Thymus (tissue), 11 donors: ENCODE data around the gene DCAF4. TPM values are rescaled to one million over a fixed set of nuclear protein-coding genes. Genes with fewer than 3 reads are reported as not detected.

ENCODE experiments used
- DNase-seq, 9 donors: peaks; one replicate each; pipeline ENCODE4 v3.0.0-alpha.2; 2013; ENCODE audit warnings: low spot score in 9 of 9, low read depth in 6 of 9, missing footprints in 1 of 9
- H3K27ac ChIP-seq, 2 donors: one replicate each; pipeline ENCODE4 v1.5.1; 2013; ENCODE audit warnings: control low read depth in 1 of 2, low read depth in 1 of 2, low read length in 1 of 2, mild to moderate bottlenecking in 1 of 2, moderate library complexity in 1 of 2
- H3K27me3 ChIP-seq, 2 donors: one replicate each; pipeline ENCODE4 v1.5.1; 2013; ENCODE audit warnings: low read length in 1 of 2; ENCODE audit not compliant: control insufficient read depth in 2 of 2, insufficient read depth in 1 of 2
- H3K36me3 ChIP-seq, 2 donors: one replicate each; pipeline ENCODE4 v1.5.1; 2013; ENCODE audit warnings: low read length in 1 of 2, mild to moderate bottlenecking in 1 of 2, moderate library complexity in 1 of 2; ENCODE audit not compliant: control insufficient read depth in 2 of 2, insufficient read depth in 2 of 2
- H3K4me1 ChIP-seq, 2 donors: one replicate each; pipeline ENCODE4 v1.5.1; 2013; ENCODE audit warnings: low read length in 2 of 2; ENCODE audit not compliant: control insufficient read depth in 2 of 2, insufficient read depth in 2 of 2
- H3K4me3 ChIP-seq, 2 donors: one replicate each; pipeline ENCODE4 v1.5.1; 2013; ENCODE audit warnings: low read length in 2 of 2, control low read depth in 1 of 2, mild to moderate bottlenecking in 1 of 2
- H3K9me3 ChIP-seq, 2 donors: one replicate each; pipeline ENCODE4 v1.5.1; 2013; ENCODE audit warnings: low read length in 1 of 2, mild to moderate bottlenecking in 1 of 2; ENCODE audit not compliant: control insufficient read depth in 2 of 2, insufficient read depth in 1 of 2
- WGBS: extraction: QIAGEN DNeasy Blood & Tissue Kit; methylation state at CpG from one replicate; pipeline ENCODE4 v1.1.7; 2013; 5-methylcytosine and 5-hydroxymethylcytosine counted together
- polyA plus RNA-seq: library from polyadenylated mRNA; stranded (reverse); fragments of 200-250 nt; gene quantifications from one replicate; pipeline ENCODE4 v1.2.3, GENCODE V29; 2013
- total RNA-seq: library from RNA; stranded (reverse); fragments of 120-200 nt; gene quantifications from one replicate; pipeline ENCODE4 v1.2.4, GENCODE V29; 2013
- donor health status: healthy.

Gene DCAF4
- total and polyA plus RNA-seq, 2 donors: 7.7 to 10.7 TPM

DNA sequence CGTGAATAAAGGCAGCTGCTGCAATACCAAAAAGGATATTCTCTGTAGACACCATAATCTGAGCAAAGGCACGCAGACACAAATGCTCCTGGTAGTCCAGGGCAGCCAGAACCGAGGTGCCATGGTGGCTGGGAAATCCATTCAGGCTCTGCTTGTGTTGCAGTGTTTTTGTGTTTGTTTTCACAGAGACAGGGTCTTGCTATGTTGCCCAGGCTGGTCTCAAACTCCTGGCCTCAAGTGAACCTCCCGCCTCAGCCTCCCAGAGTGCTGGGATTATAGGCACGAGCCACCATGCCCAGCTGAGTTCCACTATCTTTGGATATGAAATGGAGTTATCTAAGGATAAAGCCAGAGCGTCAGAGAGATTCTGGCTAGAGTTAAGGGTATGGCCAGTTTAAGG lies 39.8 kb downstream of the DCAF4 start:
- Histone ChIP-seq H3K27me3 (no peaks in the 10 kb centered on the region), H3K4me1 (no peaks in the 10 kb centered on the region), H3K9me3 (no peaks in the 10 kb centered on the region), H3K36me3 (peaks cover 19 to 23% of the 10 kb centered on the region in 2 donors), H3K27ac (no peak overlapping the region), H3K4me3 (no peak overlapping the region)
- 97% methylated on average over 6 of the region's 6 CpGs for WGBS
- DNase-seq: no peak

DNA sequence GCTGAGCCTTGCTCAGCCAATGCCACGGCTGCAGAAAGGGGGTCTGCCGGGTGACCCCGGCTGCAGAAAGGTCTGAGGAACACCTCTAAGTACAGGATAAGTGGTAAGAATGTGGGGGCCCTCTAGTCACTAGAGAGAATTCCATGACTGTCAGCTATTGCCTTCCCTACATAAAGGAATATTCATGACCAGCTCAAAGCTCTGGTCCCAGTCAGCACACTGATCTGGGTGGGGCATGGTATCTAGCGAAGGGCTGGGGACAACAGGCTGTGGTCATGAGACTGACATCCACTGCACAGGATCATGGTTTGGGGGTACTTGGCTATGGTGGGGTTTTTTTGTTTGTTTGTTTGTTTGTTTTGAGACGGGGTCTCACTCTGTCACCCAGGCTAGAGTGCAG lies 42.1 kb downstream of the DCAF4 start:
- H3K36me3 ChIP-seq: peaks cover 29 to 31% of the 10 kb centered on the region in 2 donors

DNA sequence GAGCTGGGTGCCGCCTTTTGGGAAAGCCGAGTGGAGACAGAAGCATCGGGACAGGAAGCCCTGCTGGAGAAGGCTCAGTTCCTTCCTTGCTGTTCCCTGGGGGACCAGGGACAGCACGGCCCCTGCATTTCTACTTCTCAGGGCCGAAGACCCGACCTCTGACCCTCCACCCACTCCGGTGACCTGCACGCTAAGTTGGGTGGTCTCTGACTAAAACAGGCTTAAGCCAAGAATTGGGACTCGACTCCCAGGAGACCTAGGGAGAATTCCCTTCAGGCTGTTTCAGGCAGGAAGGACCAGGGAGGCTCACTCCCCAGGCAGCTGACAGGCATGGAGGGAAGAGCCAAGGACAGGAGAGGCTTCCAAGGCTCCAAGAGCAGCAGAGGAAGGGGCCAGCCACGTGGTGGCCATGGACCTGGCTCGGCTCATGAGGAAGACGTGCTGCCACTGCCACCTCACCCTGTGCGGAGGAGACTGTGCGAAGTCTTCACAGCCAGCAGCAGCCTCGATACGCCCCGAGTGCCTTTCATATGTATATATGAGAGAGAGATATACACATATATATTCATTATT lies 43.9 kb downstream of the DCAF4 start:
- Histone ChIP-seq H3K27ac (no peak overlapping the region), H3K4me1 (no peaks in the 10 kb centered on the region), H3K27me3 (no peaks in the 10 kb centered on the region), H3K4me3 (no peak overlapping the region), H3K9me3 (no peaks in the 10 kb centered on the region), H3K36me3 (peaks cover 46 to 49% of the 10 kb centered on the region in 2 donors)
- WGBS: 96% methylated on average over 17 of the region's 17 CpGs
- DNase-seq: no peak

More for the DNA sequence above, 42.1 kb downstream of the DCAF4 start:
- Histone ChIP-seq H3K27me3 (no peaks in the 10 kb centered on the region), H3K27ac (no peak overlapping the region), H3K4me1 (no peaks in the 10 kb centered on the region), H3K4me3 (no peak overlapping the region), H3K9me3 (no peaks in the 10 kb centered on the region)
- over 99% methylated on average over 5 of the region's 5 CpGs for WGBS
- no peak for DNase-seq

DNA sequence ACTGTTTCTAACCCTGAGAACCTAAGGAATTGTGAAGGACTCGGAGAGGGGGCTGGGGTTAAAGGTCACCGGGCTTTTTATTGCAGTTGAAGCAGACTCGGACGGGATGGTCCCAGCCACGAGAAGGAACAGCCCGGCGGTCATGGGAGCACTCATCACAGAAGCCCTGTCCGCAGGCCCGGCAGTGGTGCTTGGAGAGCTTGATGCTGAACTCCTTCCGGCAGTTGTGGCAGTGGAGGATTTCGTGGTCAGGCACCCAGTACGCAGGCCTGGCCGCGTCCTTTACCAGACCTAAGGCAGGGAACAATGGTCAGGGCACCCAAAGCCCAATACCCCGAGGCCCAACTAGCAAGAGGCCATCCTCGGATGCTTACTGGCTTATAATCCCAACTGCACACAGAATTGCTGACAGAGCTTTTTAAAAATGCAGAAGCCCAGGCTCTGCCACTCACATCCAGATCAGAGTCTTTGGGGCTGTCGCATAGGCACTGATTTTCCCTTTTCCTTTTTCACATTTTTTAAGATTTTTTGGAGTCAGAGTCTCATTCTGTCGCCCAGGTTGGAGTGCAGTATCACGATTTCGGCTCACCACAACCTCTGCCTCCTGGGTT lies 44.7 kb downstream of the DCAF4 start:
- DNase-seq: no peak
- Histone ChIP-seq H3K27me3 (no peaks in the 10 kb centered on the region), H3K9me3 (no peaks in the 10 kb centered on the region), H3K27ac (no peak overlapping the region), H3K4me3 (no peak overlapping the region), H3K4me1 (no peaks in the 10 kb centered on the region), H3K36me3 (peaks cover 53 to 56% of the 10 kb centered on the region in 2 donors)
- 96% methylated on average over 20 of the region's 20 CpGs for WGBS

DNA sequence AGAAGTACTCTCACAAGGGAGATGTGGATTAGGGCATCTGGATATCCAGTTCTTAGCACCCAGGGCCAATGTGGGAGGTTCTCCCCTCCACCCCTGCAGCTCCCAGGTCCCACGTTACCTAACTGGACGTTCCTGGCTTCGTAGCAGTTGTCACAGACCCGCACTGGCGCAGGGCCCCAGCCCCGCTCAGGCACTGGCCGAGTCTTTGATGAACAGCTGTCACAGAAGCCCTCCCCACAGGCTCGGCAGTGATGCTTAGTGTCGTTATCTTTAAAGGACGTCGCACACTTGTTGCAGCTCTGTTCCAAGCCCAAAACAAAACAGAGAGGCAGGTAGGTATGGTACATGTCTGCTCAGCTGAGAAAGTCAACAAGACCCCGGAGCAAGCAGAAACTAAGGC lies 48.4 kb downstream of the DCAF4 start:
- WGBS: 98% methylated on average over 12 of the region's 12 CpGs
- no peaks in the 10 kb centered on the region for H3K9me3 ChIP-seq
- no peaks in the 10 kb centered on the region for H3K4me1 ChIP-seq
- peaks cover 61 to 76% of the 10 kb centered on the region in 2 donors for H3K36me3 ChIP-seq
- no peak overlapping the region for H3K27ac ChIP-seq
- H3K4me3 ChIP-seq: no peak overlapping the region
- H3K27me3 ChIP-seq: no peaks in the 10 kb centered on the region
- no peak for DNase-seq

DNA sequence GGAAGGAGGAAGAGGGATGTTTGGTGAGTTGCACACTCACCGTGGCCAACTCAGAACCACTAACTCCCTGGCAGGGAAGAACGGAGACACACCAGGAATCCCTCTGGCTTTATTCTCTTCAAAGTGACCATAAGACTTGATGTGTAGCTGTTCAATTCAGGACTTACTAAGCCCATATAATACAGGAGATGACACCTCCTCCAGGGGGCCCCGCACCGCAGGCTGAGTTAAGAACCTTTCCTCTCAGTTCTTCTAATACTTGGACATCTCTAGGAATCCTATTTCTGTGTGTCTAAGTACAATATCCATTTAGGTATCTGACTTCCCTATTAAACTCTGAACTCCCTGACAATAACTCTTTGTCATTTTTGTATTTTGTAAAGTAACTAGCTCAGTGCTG lies 49.5 kb downstream of the DCAF4 start:
- Histone ChIP-seq H3K27me3 (no peaks in the 10 kb centered on the region), H3K36me3 (peaks cover 56 to 73% of the 10 kb centered on the region in 2 donors), H3K4me3 (no peak overlapping the region), H3K4me1 (no peaks in the 10 kb centered on the region), H3K27ac (no peak overlapping the region), H3K9me3 (no peaks in the 10 kb centered on the region)
- no peak for DNase-seq
- 98% methylated on average over 4 of the region's 4 CpGs for WGBS

DNA sequence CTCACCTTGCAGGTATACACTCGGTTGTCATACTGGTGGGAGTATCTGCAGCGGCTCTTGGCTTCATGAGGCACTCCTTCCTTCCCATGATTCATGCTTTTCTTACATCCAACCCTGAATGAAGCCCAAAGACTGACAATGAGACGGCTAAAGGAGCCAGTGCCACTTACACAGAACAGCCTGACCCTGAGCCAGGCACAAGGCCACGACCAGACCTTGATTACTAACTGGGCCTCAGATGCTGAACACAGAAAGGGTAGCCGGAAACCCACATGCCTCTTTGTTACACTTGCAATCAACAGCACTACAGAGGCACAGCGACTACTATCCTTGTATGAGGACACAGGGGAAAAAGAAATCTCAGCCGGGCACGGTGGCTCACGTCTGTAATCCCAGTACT lies 52.6 kb downstream of the DCAF4 start:
- H3K9me3 ChIP-seq: no peaks in the 10 kb centered on the region
- H3K36me3 ChIP-seq: peaks cover 43 to 66% of the 10 kb centered on the region in 2 donors
- WGBS: 97% methylated on average over 9 of the region's 9 CpGs
- H3K4me3 ChIP-seq: no peak overlapping the region
- no peak overlapping the region for H3K27ac ChIP-seq
- no peaks in the 10 kb centered on the region for H3K4me1 ChIP-seq
- no peaks in the 10 kb centered on the region for H3K27me3 ChIP-seq
- no peak for DNase-seq

DNA sequence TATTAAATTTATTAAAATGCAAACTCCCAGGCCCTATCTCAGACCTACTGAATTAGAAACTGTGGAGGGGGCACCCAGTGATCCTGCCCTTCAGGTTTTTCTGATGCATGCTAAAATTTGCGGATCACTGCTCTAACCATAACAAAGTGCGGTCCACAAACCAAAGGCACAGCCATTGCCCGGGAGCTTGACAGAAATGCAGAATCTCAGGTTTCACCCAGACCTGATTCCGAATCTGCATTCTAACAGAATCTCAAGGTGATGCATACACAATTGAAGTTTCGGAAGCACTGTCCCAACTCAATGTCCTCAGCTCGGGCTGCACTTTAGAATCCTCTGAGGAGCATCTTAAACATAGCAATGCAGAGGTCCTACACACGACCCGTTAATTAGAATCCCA lies 54.6 kb downstream of the DCAF4 start:
- 99% methylated on average over 8 of the region's 8 CpGs for WGBS
- no peak overlapping the region for H3K27ac ChIP-seq
- DNase-seq: no peak
- no peaks in the 10 kb centered on the region for H3K4me1 ChIP-seq
- H3K4me3 ChIP-seq: no peak overlapping the region
- no peaks in the 10 kb centered on the region for H3K27me3 ChIP-seq
- H3K9me3 ChIP-seq: no peaks in the 10 kb centered on the region
- peaks cover 34 to 62% of the 10 kb centered on the region in 2 donors for H3K36me3 ChIP-seq

DNA sequence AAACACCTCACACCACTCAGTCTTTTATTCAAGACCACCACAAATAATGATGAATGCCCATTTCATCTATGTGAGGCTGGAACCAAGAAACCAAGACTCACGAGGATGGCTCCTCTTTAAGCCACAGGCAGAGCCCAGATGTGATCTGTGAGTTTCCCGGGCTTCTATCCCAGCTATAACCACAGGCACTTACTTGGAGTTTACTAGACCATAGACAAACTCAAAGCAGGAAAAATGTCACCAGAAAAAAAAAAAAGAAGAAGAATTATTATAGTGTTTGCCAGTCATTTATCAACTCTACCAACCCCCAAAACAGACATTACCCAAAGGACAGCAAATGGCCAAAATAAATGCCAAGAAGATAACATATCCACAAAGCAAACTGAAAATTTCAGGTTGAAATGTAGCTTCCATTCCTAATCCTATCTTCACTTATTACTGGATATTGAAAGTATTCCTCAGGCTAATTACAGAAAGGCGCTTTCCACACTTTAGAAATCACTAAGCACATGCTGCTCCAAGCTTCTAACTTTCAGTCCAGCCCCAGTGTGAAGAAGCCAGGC lies 56.0 kb downstream of the DCAF4 start:
- DNase-seq: no peak
- H3K27me3 ChIP-seq: no peaks in the 10 kb centered on the region
- no peak overlapping the region for H3K27ac ChIP-seq
- H3K4me3 ChIP-seq: no peak overlapping the region
- WGBS: over 99% methylated on average over 3 of the region's 3 CpGs
- no peaks in the 10 kb centered on the region for H3K9me3 ChIP-seq
- peaks cover 33 to 63% of the 10 kb centered on the region in 2 donors for H3K36me3 ChIP-seq
- no peaks in the 10 kb centered on the region for H3K4me1 ChIP-seq
